ENCODE data around the gene COPG1. TPM values are rescaled to one million over a fixed set of nuclear protein-coding genes. Genes with fewer than 3 reads are reported as not detected.
"Not testable (repeated sequence)": the region's sequence is repeated elsewhere in the genome, so short reads cannot be mapped to it uniquely, and the experiment has no call there.

Gene COPG1
- total and polyA plus RNA-seq, 5 donors: 76.3 to 133 (median 102) TPM

DNA sequence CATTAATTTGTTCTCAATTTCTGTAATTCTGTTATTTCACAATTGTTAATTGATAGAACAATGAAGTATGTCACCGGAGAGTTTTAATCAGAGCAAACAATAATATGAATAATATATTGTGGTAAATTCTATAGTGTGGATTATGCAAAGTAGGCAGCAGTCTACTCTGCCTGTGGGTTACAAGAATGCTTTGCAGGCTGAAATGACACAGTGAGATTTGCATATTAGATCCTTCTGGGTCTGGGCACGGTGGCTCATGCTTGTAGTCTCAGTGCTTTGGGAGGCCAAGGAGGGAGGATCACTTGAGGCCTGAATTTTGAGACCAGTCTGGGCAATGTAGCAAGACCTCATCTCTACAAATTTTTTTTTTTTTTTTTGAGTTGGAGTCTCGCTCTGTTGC is 12.5 kb downstream of the COPG1 start:
- no peak for DNase-seq
- WGBS: 92% methylated on average over 3 of the region's 3 CpGs
- intact Hi-C loops (cut with DNase I): no loop called here

DNA sequence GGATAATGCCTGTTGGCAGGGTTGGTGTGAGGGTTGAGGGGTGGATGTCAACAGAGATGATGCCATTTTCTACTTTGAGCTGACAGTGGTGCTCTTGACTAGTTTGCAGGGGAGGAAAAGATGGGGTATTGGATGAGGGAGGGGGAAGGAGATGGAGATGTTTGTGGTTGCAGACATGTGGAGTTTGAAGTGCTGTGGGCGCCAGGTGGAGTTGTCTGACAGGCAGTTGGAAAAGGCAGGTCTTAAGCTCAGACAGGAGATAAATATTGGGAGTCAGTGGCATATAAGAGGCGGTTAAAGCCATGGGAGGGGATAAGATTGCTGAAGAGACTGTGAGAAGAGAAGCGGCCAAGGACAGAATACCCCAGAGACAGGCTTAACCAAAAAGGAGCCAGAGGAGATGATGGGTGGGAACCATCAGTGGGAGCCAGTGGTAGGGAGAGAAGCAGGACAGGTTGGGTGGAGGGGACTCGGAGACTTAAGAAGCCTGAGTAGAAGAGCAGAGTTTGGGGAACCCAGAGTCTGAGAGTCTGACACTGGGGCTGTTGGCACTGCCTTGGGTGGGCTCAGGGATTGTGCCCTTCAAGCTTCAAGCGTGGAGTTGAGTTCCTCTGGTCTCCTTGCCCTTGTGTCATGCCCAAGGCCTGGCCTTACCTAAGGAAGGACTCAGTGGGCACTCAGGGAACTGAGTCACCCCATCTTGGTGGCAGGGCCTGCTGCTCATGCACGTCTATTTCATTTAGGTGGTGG is 13.9 kb downstream of the COPG1 start:
- Histone ChIP-seq H3K4me1 (ENCODE audit: control insufficient read depth, insufficient read depth, low read length) (no peaks in the 10 kb centered on the region), H3K27ac (ENCODE audit: low read length) (no peak overlapping the region), H3K4me3 (ENCODE audit: low read length) (no peak overlapping the region), H3K9me3 (ENCODE audit: control insufficient read depth, low read length) (no peaks in the 10 kb centered on the region), H3K27me3 (ENCODE audit: control insufficient read depth, insufficient read depth) (no peaks in the 10 kb centered on the region)
- ATAC-seq (no peak), DNase-seq (no peak)
- intact Hi-C loops (cut with DNase I): no loop called here
- WGBS: 89% methylated on average over 6 of the region's 6 CpGs

More for the DNA sequence above, 12.5 kb downstream of the COPG1 start:
- no peak overlapping the region for H3K4me3 ChIP-seq (ENCODE audit: low read length)
- H3K27me3 ChIP-seq (ENCODE audit: control insufficient read depth, insufficient read depth): no peaks in the 10 kb centered on the region
- no peaks in the 10 kb centered on the region for H3K4me1 ChIP-seq (ENCODE audit: control insufficient read depth, insufficient read depth, low read length)
- no peaks in the 10 kb centered on the region for H3K9me3 ChIP-seq (ENCODE audit: control insufficient read depth, low read length)
- H3K27ac ChIP-seq (ENCODE audit: low read length): no peak overlapping the region
- no peak for ATAC-seq

- ATAC-seq; H3K27ac ChIP-seq (ENCODE audit: low read length); DNase-seq; H3K4me1 ChIP-seq (ENCODE audit: control insufficient read depth, insufficient read depth, low read length); intact Hi-C loops (cut with DNase I); H3K4me3 ChIP-seq (ENCODE audit: low read length); H3K27me3 ChIP-seq (ENCODE audit: control insufficient read depth, insufficient read depth); H3K9me3 ChIP-seq (ENCODE audit: control insufficient read depth, low read length): not testable (repeated sequence)
- 93% methylated on average over 6 of the region's 6 CpGs for WGBS
Observed at GRCh38 chr3:129264994-129265393, 15.6 kb downstream of the COPG1 start.

DNA sequence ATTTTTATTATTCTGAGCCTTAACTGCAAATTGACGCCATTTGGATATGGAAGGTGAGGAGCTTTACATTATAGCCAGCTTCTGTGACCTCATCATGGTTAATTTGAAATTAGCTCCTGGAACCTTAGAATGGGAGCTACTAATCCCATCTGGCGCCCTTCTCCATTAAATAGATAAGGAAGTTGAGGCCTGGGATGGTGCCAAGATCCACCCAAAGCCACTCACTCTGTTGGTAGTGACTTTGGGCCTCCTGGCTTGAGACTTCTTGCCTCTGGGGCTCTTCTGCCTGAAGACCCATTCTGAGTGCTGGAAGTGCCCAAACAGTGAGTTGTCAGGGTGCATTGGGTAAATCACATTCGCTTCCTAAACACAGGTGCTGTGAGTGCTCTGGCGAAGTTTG is 17.2 kb downstream of the COPG1 start:
- DNase-seq (no peak), ATAC-seq (no peak)
- Histone ChIP-seq H3K4me3 (ENCODE audit: low read length) (no peak overlapping the region), H3K9me3 (ENCODE audit: control insufficient read depth, low read length) (no peaks in the 10 kb centered on the region), H3K27ac (ENCODE audit: low read length) (no peak overlapping the region), H3K27me3 (ENCODE audit: control insufficient read depth, insufficient read depth) (no peaks in the 10 kb centered on the region), H3K4me1 (ENCODE audit: control insufficient read depth, insufficient read depth, low read length) (no peaks in the 10 kb centered on the region)
- intact Hi-C loops (cut with DNase I): no loop called here
- WGBS: 87% methylated on average over 4 of the region's 4 CpGs

GRCh38 chr3:129268396-129268795 is 19.0 kb downstream of the COPG1 start:
- Histone ChIP-seq H3K9me3 (ENCODE audit: control insufficient read depth, low read length) (no peaks in the 10 kb centered on the region), H3K27me3 (ENCODE audit: control insufficient read depth, insufficient read depth) (no peaks in the 10 kb centered on the region), H3K4me3 (ENCODE audit: low read length) (no peak overlapping the region), H3K4me1 (ENCODE audit: control insufficient read depth, insufficient read depth, low read length) (no peaks in the 10 kb centered on the region), H3K27ac (ENCODE audit: low read length) (no peak overlapping the region)
- no peak for DNase-seq
- ATAC-seq: no peak
- 91% methylated on average over 4 of the region's 4 CpGs for WGBS
- intact Hi-C loops (cut with DNase I): no loop called here

GRCh38 chr3:129271674-129272073 is 22.3 kb downstream of the COPG1 start:
- 91% methylated on average over 11 of the region's 11 CpGs for WGBS

DNA sequence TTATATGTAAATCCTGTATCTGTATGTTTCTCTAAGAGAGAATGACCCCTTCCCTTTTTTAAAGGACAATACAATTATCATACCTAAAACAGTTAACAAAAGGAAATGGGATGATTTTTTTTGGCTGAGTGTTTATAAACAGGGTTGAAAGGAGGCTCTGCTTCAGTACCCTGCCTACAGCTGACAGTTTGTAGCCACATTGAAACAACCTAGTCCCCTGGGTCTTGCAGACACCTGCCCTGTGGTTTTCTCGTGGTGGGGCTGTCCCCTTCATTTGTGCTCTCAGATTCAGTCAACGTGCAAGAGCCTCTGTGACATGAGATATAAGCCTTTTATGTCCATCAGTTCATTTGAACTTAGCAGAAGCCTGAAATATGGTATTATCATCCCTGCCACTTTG is 27.0 kb downstream of the COPG1 start:
- peaks cover 3% of the 10 kb centered on the region for H3K4me1 ChIP-seq (ENCODE audit: control insufficient read depth, insufficient read depth, low read length)
- H3K27me3 ChIP-seq (ENCODE audit: control insufficient read depth, insufficient read depth): no peaks in the 10 kb centered on the region
- DNase-seq: no peak
- H3K27ac ChIP-seq (ENCODE audit: low read length): no peak overlapping the region
- H3K4me3 ChIP-seq (ENCODE audit: low read length): no peak overlapping the region
- no peaks in the 10 kb centered on the region for H3K9me3 ChIP-seq (ENCODE audit: control insufficient read depth, low read length)
- 54% methylated on average over 2 of the region's 2 CpGs for WGBS
- intact Hi-C loops (cut with DNase I): loop anchor here in 1 of 4 donors (5.0 kb wide), 1 partner anchor 41 kb away; a partner anchor contains a TSS
- ATAC-seq: no peak

More at GRCh38 chr3:129271674-129272073, 22.3 kb downstream of the COPG1 start:
- no peak overlapping the region for H3K4me3 ChIP-seq (ENCODE audit: low read length)
- H3K27me3 ChIP-seq (ENCODE audit: control insufficient read depth, insufficient read depth): no peaks in the 10 kb centered on the region
- intact Hi-C loops (cut with DNase I): no loop called here
- no peak for ATAC-seq
- DNase-seq: no peak
- H3K9me3 ChIP-seq (ENCODE audit: control insufficient read depth, low read length): no peaks in the 10 kb centered on the region
- H3K4me1 ChIP-seq (ENCODE audit: control insufficient read depth, insufficient read depth, low read length): no peaks in the 10 kb centered on the region
- no peak overlapping the region for H3K27ac ChIP-seq (ENCODE audit: low read length)

DNA sequence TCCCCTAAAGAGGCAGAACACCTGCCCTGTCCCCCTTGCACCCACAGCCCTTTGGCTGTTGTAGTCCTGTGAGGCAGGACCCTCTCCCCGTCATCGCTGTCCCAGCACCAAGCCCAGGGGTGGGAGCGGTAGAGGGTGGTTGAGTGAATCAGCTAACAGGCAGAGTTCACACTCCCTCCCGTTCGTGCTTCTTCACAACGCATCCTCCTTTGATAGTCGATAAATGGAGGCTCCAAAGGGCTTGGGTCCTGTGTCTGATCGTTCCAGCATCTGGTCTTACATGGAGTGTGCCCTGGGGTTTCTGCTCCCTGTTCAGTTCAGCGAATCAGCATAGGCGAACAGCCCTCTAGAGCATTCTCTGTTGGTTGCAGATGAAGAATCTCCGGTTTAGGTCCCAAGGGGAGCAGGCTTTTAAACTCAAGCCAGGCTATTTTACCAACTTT is 28.4 kb downstream of the COPG1 start:
- DNase-seq: peak in 1 of 3 donors; percentile 58

DNA sequence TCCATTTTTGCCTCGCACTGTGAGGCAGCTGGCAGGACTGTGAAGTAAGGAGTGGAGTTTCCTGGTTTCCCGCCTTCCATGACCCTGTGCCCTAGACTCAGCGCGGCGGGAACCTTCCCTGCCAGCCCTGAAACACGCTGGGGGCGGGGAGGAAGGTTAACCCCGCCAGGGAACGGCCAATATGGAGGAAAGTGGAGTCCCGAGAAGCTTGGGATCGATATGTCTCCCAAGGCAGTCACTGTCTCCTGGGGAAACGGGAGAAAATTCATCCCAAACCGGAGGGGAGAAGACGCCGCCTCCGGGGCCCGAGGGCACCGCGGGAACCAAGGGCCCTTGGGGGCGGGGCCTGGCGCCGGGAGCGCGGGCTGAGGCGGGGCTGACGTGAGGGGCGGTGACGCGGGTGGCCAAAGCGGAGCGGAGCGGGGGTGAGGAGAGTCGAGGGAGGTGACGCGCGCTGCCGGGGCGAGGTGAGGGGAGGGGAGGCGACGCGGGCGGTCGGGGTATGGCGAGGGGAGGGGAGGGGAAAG is 29.1 kb downstream of the COPG1 start, which contains the start of gene HMCES:
HMCES (plus strand) TSS at position 432 of the 527 bp plus-strand sequence. CDS start 863 bp downstream, outside the sequence.
- DNase-seq (peak; percentile 95 to 98 (median 97)), ATAC-seq (peak; percentile 97)
- WGBS: under 1% methylated on average over 44 of the region's 44 CpGs
- peaks cover 3% of the 10 kb centered on the region for H3K4me1 ChIP-seq (ENCODE audit: control insufficient read depth, insufficient read depth, low read length)
- H3K27ac ChIP-seq (ENCODE audit: low read length): peak within 1 kb of the TSS; percentile 87
- H3K4me3 ChIP-seq (ENCODE audit: low read length): peak within 1 kb of the TSS; percentile 75
- intact Hi-C loops (cut with DNase I): loop anchor here in 1 of 4 donors (5.0 kb wide), 1 partner anchor 39 kb away; a partner anchor contains a TSS
- no peaks in the 10 kb centered on the region for H3K27me3 ChIP-seq (ENCODE audit: control insufficient read depth, insufficient read depth)
- no peaks in the 10 kb centered on the region for H3K9me3 ChIP-seq (ENCODE audit: control insufficient read depth, low read length)

More for the DNA sequence above, 28.4 kb downstream of the COPG1 start:
- no peaks in the 10 kb centered on the region for H3K9me3 ChIP-seq (ENCODE audit: control insufficient read depth, low read length)
- no peak for ATAC-seq
- intact Hi-C loops (cut with DNase I): loop anchor here in 1 of 4 donors (5.0 kb wide), 1 partner anchor 39 kb away; a partner anchor contains a TSS
- peaks cover 3% of the 10 kb centered on the region for H3K4me1 ChIP-seq (ENCODE audit: control insufficient read depth, insufficient read depth, low read length)
- peak overlapping the region; percentile 75 for H3K4me3 ChIP-seq (ENCODE audit: low read length)
- 59% methylated on average over 11 of the region's 11 CpGs for WGBS
- peak overlapping the region; percentile 55 for H3K27ac ChIP-seq (ENCODE audit: low read length)
- no peaks in the 10 kb centered on the region for H3K27me3 ChIP-seq (ENCODE audit: control insufficient read depth, insufficient read depth)

DNA sequence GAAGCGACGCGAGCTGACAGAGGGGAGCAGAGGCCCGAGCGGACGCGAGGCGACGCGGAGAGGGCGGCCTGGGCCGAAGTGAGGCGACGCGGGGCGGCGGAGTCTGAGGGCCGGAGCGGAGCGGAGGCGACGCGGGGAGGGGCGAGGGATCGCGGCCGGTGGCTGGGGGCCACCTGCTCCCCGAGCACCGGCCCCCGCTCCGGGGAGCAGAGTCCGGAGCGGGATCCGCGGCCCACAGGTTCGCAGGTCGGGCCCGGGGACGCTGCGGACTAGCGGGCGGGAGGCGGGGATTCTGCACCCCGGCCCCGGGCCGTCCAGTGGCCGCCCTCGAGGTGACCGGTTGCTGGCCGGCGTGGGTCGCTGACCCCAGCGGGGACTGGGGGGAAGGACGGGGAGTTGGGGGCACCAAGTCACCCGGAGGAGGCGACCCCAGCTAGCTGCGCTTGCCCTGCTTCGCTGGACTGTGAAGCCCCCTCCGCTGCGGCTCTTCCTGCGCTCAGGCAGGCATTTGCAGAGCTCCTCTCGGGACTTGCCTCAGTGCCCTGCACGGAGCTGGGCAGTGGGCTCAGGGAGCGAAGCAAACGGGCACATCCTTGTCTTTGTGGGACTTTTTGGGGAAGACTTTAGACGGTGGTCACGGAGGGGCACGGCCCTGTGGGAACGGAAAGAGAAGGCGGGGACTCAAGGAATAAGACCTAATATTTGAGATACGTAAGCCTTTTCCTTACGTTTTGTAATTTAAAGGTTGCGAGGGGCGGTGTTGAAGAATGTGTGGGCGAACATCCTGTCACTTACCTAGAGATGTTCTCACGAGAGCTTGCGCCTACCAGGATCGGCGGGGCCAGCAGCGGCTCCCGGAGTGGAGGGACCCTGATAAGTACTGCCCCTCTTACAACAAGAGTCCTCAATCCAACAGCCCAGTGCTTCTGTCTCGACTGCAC is 29.8 kb downstream of the COPG1 start:
- intact Hi-C loops (cut with DNase I): loop anchor here in 1 of 4 donors (5.0 kb wide), 1 partner anchor 38 kb away; a partner anchor contains a TSS
- Histone ChIP-seq H3K9me3 (ENCODE audit: control insufficient read depth, low read length) (no peaks in the 10 kb centered on the region), H3K27me3 (ENCODE audit: control insufficient read depth, insufficient read depth) (no peaks in the 10 kb centered on the region), H3K4me3 (ENCODE audit: low read length) (peak overlapping the region; percentile 75), H3K27ac (ENCODE audit: low read length) (peak overlapping the region; percentile 87), H3K4me1 (ENCODE audit: control insufficient read depth, insufficient read depth, low read length) (peaks cover 3% of the 10 kb centered on the region)
- ATAC-seq: peak; percentile 50 to 63
- peak; percentile 44 to 75 (median 71) for DNase-seq
- under 1% methylated on average over 82 of the region's 82 CpGs for WGBS

Measured in right cardiac atrium (tissue), 5 donors.